ENCODE data around the gene TGFB1I1. TPM values are rescaled to one million over a fixed set of nuclear protein-coding genes. Genes with fewer than 3 reads are reported as not detected.
A peak's percentile ranks its signal among the peaks of the same experiment; 100 is the strongest.

The TGFB1I1 gene
- total and polyA plus RNA-seq, 2 of the 4 experiments (the other 2 are of a cell fraction), result 24.9 to 128 TPM

- intact Hi-C loops (cut with micrococcal nuclease), result loop anchor here (2.0 kb wide), 1 partner anchor 411 kb away; no protein-coding TSS in a partner anchor
- peaks cover 4% of the 10 kb centered on the region for H3K36me3 ChIP-seq (ENCODE audit: control insufficient read depth, insufficient read depth, low read length)
- peak overlapping the region; percentile 55 for H3K4me3 ChIP-seq (ENCODE audit: insufficient read depth, low read depth, low read length)
- H3K9ac ChIP-seq (ENCODE audit: low read depth, low read length), result peak overlapping the region; percentile 79
- CTCF ChIA-PET, result interaction anchor here (0.6 kb wide), 1 partner anchor 671 kb away, joined by 3 read pairs; no protein-coding TSS in a partner anchor
- peak overlapping the region; percentile 91 for H3K4ac ChIP-seq (ENCODE audit: low read depth, low read length)
- ATAC-seq (ENCODE audit: low read depth), result no peak; the same call in 1 of the 2 replicates
- peak overlapping the region; percentile 52; the same call in 1 of the 2 replicates for H2BK120ac ChIP-seq (ENCODE audit: low read depth, low read length)
- peak overlapping the region; percentile 88 for H4K91ac ChIP-seq (ENCODE audit: insufficient read depth, low read depth, low read length)
- peak; percentile 45 for DNase-seq
- H2BK5ac ChIP-seq (ENCODE audit: low read depth, low read length, poor library complexity, severe bottlenecking), result peak overlapping the region; percentile 60
- peaks cover 19 to 63% of the 10 kb centered on the region in 2 experiments for H3K79me1 ChIP-seq (ENCODE audit: low read depth in 1 of 2, low read length in 2 of 2)
- H3K4me2 ChIP-seq (ENCODE audit: low read depth, low read length), result peak overlapping the region; percentile 93
- H3K14ac ChIP-seq (replicated peaks; ENCODE audit: low read depth, low read length), result peak overlapping the region; percentile 93
- no peaks in the 10 kb centered on the region for H3K9me3 ChIP-seq (ENCODE audit: control insufficient read depth, insufficient read depth, low read length)
- H2BK20ac ChIP-seq (ENCODE audit: low read depth, low read length), result no peak overlapping the region
- in situ Hi-C loops (cut with MboI; ENCODE audit: low sequenced_read_pairs), result loop anchor here (25.0 kb wide), 1 partner anchor 404 kb away; the partner anchor contains the start of gene ZNF267
- H3K4me1 ChIP-seq (ENCODE audit: control insufficient read depth, insufficient read depth, low read length), result peaks cover 17% of the 10 kb centered on the region
- dilution Hi-C loops (cut with HindIII; ENCODE audit: low sequenced_read_pairs, unreplicated experiment), result no loop called here
- WGBS, 2 experiments (ENCODE audit: extremely low coverage in 2 of 2, insufficient read length in 1 of 2), result 2% methylated on average over 34 of the region's 42 CpGs; no CpG with 5 or more reads in 1 of the 2 experiments
- peak overlapping the region; percentile 96 for H2AFZ ChIP-seq (replicated peaks; ENCODE audit: low read length, poor library complexity)
- peak overlapping the region; percentile 32 for H4K5ac ChIP-seq (ENCODE audit: low read depth, low read length)
- TSS peak; percentile 18 for BruUV-seq (replicated peaks)
- H3K9me1 ChIP-seq (ENCODE audit: insufficient read depth, low read length), result peaks cover 23% of the 10 kb centered on the region
- H4K20me1 ChIP-seq (ENCODE audit: insufficient read depth, low read length), result peaks cover 38% of the 10 kb centered on the region
- peak overlapping the region; percentile 2 to 83; a peak in 2 of 4 replicates for H4K8ac ChIP-seq (ENCODE audit: low read depth in 2 of 2, low read length in 2 of 2)
- TF ChIP-seq BHLHE40 (IDR thresholded peaks at IDR 0.05; ENCODE audit: low read depth, low read length), result no peak
- TF ChIP-seq USF2 (IDR thresholded peaks at IDR 0.05; ENCODE audit: low read depth, low read length), result no peak
- TF ChIP-seq CHD1 (IDR thresholded peaks at IDR 0.05; ENCODE audit: low read depth, low read length), result 0 out of 2 replicates have a peak, but pooled peaks have one; percentile 29
- TF ChIP-seq, protein P1, sequence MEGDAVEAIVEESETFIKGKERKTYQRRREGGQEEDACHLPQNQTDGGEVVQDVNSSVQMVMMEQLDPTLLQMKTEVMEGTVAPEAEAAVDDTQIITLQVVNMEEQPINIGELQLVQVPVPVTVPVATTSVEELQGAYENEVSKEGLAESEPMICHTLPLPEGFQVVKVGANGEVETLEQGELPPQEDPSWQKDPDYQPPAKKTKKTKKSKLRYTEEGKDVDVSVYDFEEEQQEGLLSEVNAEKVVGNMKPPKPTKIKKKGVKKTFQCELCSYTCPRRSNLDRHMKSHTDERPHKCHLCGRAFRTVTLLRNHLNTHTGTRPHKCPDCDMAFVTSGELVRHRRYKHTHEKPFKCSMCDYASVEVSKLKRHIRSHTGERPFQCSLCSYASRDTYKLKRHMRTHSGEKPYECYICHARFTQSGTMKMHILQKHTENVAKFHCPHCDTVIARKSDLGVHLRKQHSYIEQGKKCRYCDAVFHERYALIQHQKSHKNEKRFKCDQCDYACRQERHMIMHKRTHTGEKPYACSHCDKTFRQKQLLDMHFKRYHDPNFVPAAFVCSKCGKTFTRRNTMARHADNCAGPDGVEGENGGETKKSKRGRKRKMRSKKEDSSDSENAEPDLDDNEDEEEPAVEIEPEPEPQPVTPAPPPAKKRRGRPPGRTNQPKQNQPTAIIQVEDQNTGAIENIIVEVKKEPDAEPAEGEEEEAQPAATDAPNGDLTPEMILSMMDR (conservative IDR thresholded peaks at IDR 0.05; ENCODE audit: low read depth, low read length), result 0 out of 2 replicates have a peak, but pooled peaks have one; percentile 24
- TF ChIP-seq RAD21 (IDR thresholded peaks at IDR 0.05; ENCODE audit: low read length), result no peak
- TF ChIP-seq SMC3 (IDR thresholded peaks at IDR 0.05; ENCODE audit: low read depth, low read length), result no peak
- no peak for TF ChIP-seq FOS (IDR thresholded peaks at IDR 0.05; ENCODE audit: low read depth, low read length)
- TF ChIP-seq MAFK (IDR thresholded peaks at IDR 0.05; ENCODE audit: low read depth, low read length), result no peak
- peak overlapping the region; percentile 86 for H3K56ac ChIP-seq (ENCODE audit: extremely low read depth, insufficient read depth, low read length)
- H2AK9ac ChIP-seq (replicated peaks; ENCODE audit: low read depth, low read length, poor library complexity), result peak overlapping the region; percentile 100
- H3K27me3 ChIP-seq (ENCODE audit: control insufficient read depth, insufficient read depth, low read length), result no peaks in the 10 kb centered on the region
- H2AK5ac ChIP-seq (ENCODE audit: low read depth, low read length), result peak overlapping the region; percentile 81
- H3K27ac ChIP-seq (ENCODE audit: insufficient read depth, low read length), result peak overlapping the region; percentile 90
- POLR2A ChIA-PET (ENCODE audit: unreplicated experiment), result no interaction called here
- H3K18ac ChIP-seq (ENCODE audit: low read depth, low read length), result no peak overlapping the region; the same call in 1 of the 2 replicates
- peak overlapping the region; percentile 89 for H3K23ac ChIP-seq (ENCODE audit: low read depth, low read length)
- H2BK15ac ChIP-seq (ENCODE audit: low read depth, low read length), result no peak overlapping the region
These were observed 13.7 kb upstream of the TGFB1I1 start for GRCh38 chr16:31458073-31458843.
